Neutrophil (primary cell): ENCODE measurements around the gene IMPDH1.

Source experiments
- H3K27ac ChIP-seq: fragments of 200-600 bp; sonication (generic); 2 replicates; pipeline ENCODE4 v1.5.1; 2016; ENCODE audit warnings: mild to moderate bottlenecking, moderate library complexity
- H3K27me3 ChIP-seq: fragments of 200-600 bp; sonication (generic); 2 replicates; pipeline ENCODE4 v1.6.0; 2016; ENCODE audit warnings: mild to moderate bottlenecking
- H3K36me3 ChIP-seq: fragments of 200-600 bp; sonication (generic); 2 replicates; pipeline ENCODE4 v1.5.1; 2017
- H3K4me1 ChIP-seq, 2 experiments: fragments of 200-600 bp in 1 of 2; sonication (generic) in 1 of 2; 1 replicate in 1 of 2; 2 replicates in 1 of 2; pipeline versions ENCODE4 v1.5.1 to v1.6.1; 2013 to 2016; ENCODE audit warnings: low read depth in 1 of 2, low read length in 1 of 2, mild to moderate bottlenecking in 1 of 2, moderate library complexity in 1 of 2; ENCODE audit not compliant: control insufficient read depth in 1 of 2, insufficient read depth in 1 of 2
- H3K4me3 ChIP-seq, 2 experiments: fragments of 200-600 bp in 1 of 2; sonication (generic) in 1 of 2; 1 replicate in 1 of 2; 2 replicates in 1 of 2; pipeline ENCODE4 v1.5.1; 2013 to 2016; ENCODE audit warnings: low read depth in 1 of 2, low read length in 1 of 2, mild to moderate bottlenecking in 1 of 2, moderate library complexity in 1 of 2
- H3K9me3 ChIP-seq: fragments of 200-600 bp; sonication (generic); 2 replicates; pipeline ENCODE4 v1.5.1; 2016
- CTCF ChIP-seq: fragments of 200-600 bp; sonication (generic); IDR thresholded peaks from 2 replicates; pipeline ENCODE4 v1.5.1; 2016; ENCODE audit warnings: antibody characterized with exemption

The IMPDH1 gene

GRCh38 chr7:128415217-128415785, 5.5 kb upstream of the IMPDH1 start:
- no peak for TF ChIP-seq CTCF
- Histone ChIP-seq H3K9me3 (no peaks in the 10 kb centered on the region), H3K4me1 (peaks cover 9 to 10% of the 10 kb centered on the region in 2 experiments), H3K4me3 (no peak overlapping the region), H3K27me3 (no peaks in the 10 kb centered on the region), H3K36me3 (no peaks in the 10 kb centered on the region), H3K27ac (no peak overlapping the region)

GRCh38 chr7:128410451-128410753, 620 bp upstream of the IMPDH1 start:
- H3K27me3 ChIP-seq = no peaks in the 10 kb centered on the region
- peak overlapping the region; percentile 99 for H3K27ac ChIP-seq
- peaks cover 2% of the 10 kb centered on the region for H3K36me3 ChIP-seq
- peaks cover 38 to 47% of the 10 kb centered on the region in 2 experiments for H3K4me1 ChIP-seq
- peak overlapping the region; percentile 91 to 99 for H3K4me3 ChIP-seq
- TF ChIP-seq CTCF = no peak
- H3K9me3 ChIP-seq = no peaks in the 10 kb centered on the region

GRCh38 chr7:128408709-128409595, 830 bp downstream of the IMPDH1 start:
- Histone ChIP-seq H3K27me3 (no peaks in the 10 kb centered on the region), H3K4me1 (peaks cover 48 to 62% of the 10 kb centered on the region in 2 experiments), H3K36me3 (peaks cover 16% of the 10 kb centered on the region), H3K9me3 (no peaks in the 10 kb centered on the region), H3K27ac (peak overlapping the region; percentile 99), H3K4me3 (peak overlapping the region; percentile 91 to 99)
- TF ChIP-seq CTCF = no peak

- peak overlapping the region; percentile 91 to 99 for H3K4me3 ChIP-seq
- peak overlapping the region; percentile 99 for H3K27ac ChIP-seq
- peak; percentile 9 for TF ChIP-seq CTCF
- peaks cover 48 to 68% of the 10 kb centered on the region in 2 experiments for H3K4me1 ChIP-seq
- no peaks in the 10 kb centered on the region for H3K9me3 ChIP-seq
- H3K36me3 ChIP-seq = peaks cover 26% of the 10 kb centered on the region
- H3K27me3 ChIP-seq = no peaks in the 10 kb centered on the region
Observed at GRCh38 chr7:128407751-128408708, 1.8 kb downstream of the IMPDH1 start.

GRCh38 chr7:128407233-128407589, 2.6 kb downstream of the IMPDH1 start:
- Histone ChIP-seq H3K36me3 (peaks cover 34% of the 10 kb centered on the region), H3K9me3 (no peaks in the 10 kb centered on the region), H3K27ac (peak overlapping the region; percentile 99), H3K27me3 (no peaks in the 10 kb centered on the region), H3K4me1 (peaks cover 48 to 68% of the 10 kb centered on the region in 2 experiments), H3K4me3 (peak overlapping the region; percentile 91 to 99)
- no peak for TF ChIP-seq CTCF
